GM19467 (cell line): ENCODE data around the gene GABRG3.

Experiments used
- ATAC-seq: cut with Tn5 transposase; IDR thresholded peaks from one replicate; pipeline ENCODE4 v1.9.1; 2021; ENCODE audit warnings: mild to moderate bottlenecking, moderate library complexity; ENCODE audit not compliant: unreplicated experiment

The GABRG3 gene

GRCh38 chr15:27396996-27397395 lies 426.0 kb downstream of the GABRG3 start:
- no peak for ATAC-seq

- no peak for ATAC-seq
Measured at GRCh38 chr15:27398631-27399161, 427.7 kb downstream of the GABRG3 start.

- ATAC-seq = no peak
Measured at GRCh38 chr15:27399241-27399640, 428.3 kb downstream of the GABRG3 start.

DNA sequence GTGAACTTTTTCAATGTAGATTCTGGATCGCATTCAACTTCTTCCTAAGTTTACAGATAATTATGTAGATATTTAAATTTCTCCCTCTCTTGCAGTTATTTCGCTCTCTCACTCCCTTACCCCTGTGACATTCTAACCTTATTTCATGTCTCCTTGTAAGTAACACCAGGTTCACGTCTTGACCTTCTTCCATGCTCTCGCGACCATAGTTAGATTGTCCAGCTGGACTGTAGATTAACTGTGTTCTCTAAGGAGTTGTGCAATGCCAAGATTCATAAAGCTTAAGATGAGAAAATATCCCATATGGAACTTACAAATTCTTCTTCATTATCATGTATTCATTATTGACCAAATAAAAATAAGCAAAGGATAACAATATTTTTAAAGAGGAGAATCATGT lies 430.5 kb downstream of the GABRG3 start:
- ATAC-seq = no peak

DNA sequence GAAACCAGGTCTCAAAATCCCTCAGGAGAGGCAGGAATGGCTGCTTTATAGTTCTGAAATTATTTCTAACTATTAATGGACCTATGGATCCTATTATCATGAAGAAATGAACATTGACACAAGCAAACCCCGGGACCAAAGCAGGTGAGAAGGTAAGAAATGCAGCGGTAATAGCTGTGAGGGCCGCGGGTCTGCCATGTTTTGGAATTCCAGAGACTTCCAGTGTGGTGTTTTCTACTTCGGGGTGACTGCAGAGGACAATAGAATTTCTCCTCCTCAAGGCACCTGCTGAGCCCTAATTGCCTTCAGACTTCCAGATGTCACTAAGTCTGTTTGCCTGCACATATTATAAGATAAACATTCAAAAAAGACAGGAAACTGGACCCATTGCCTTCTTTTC lies 437.4 kb downstream of the GABRG3 start:
- no peak for ATAC-seq

GRCh38 chr15:27410996-27411605 lies 440.1 kb downstream of the GABRG3 start:
- ATAC-seq = no peak

GRCh38 chr15:27412415-27412814 lies 441.4 kb downstream of the GABRG3 start:
- no peak for ATAC-seq

DNA sequence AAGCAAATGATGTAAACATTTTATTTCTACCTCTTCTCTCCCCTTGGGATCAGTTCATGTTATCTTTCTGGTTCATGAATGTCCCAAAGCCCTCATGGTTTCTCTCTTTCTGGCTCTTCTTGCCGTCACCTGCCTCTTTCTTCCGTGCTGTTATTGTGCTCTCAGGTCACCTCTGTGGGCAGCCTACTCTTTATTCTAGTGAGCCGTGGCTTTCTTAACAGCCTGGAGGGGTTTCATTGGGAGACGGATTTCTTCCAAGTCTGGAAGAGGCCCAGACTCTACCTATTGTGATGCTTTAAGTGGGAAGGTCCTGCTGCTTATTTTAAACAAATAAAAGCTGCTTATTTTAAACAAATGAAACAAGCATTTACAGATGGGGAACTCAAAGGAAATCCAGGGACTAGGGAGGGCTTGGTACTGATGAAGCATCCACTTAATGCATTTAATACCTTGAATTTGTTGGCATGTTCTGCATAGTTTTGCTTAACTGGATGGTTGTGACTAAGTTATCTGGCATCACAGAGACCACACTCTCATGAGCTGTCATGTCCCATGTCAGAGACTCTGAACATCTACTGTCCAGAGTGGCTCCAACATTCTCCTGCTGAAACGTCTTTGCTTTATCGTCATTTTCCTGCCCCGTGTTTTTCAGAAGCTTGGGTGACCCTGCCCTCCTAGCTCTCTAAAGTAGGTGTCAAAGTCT lies 443.3 kb downstream of the GABRG3 start:
- ATAC-seq = no peak

GRCh38 chr15:27418726-27419125 lies 447.7 kb downstream of the GABRG3 start:
- no peak for ATAC-seq

- no peak for ATAC-seq
Measured at GRCh38 chr15:27422997-27423396, 452.0 kb downstream of the GABRG3 start.

- ATAC-seq = no peak
Measured at GRCh38 chr15:27426805-27427204, 455.8 kb downstream of the GABRG3 start.

DNA sequence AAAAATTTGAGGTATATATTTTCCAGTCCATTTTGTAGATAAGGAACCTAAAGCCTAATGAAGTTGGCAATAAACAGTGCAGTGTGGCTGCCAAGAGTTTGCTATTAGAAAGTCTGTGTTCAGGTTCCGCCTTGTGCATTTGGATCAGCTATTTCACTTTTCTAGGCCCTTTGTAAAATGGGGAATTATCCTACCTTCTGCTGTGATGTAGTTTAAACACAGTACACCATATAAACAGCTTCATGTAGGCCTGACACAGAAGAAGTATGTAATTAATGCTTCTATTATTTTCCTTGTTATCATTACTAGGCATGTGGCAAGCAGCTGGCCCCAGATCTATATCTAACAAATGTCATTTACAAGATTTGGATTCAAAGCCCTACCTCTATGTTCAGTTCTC lies 456.3 kb downstream of the GABRG3 start:
- ATAC-seq = no peak

GRCh38 chr15:27428151-27428550 lies 457.2 kb downstream of the GABRG3 start:
- ATAC-seq = no peak

- no peak for ATAC-seq
Measured at GRCh38 chr15:27429577-27429976, 458.6 kb downstream of the GABRG3 start.

DNA sequence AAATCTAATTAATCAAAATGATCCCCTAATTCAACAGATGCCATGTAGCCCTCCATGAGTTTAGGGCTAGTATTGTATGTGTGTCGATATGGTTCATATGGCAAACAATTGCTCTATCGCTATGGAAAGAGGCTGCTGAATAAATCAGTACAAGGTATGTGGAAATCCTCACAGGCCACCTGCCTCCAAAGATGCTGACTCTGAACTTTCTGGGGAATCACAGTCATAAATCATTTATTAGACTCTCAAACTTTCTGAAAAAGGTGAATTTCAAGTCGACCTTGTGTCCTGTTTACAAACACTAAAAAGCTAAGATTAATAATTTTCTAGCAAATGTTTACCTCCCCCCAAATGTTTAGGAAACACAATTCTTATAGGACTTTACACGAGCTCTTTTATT lies 462.6 kb downstream of the GABRG3 start:
- ATAC-seq = no peak

GRCh38 chr15:27438403-27439375 lies 467.7 kb downstream of the GABRG3 start:
- no peak for ATAC-seq

DNA sequence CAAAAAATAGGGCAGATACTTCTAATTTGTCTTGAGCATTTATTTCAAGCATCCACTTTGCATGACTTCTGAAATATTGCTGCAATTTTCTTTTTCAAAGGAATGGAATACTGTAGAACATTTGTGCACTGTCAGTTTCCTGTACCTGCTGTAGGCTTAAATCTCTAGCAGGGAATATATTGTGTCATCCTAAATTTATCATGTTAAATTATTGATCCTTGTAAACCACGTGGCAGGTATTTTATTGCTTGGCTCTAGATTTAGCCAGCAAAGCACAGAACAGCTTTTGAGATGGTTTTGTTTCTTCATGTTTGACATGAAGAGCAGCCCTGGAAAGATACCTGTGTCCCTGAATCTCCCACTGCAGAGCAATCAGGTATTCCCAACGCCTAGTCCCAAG lies 470.1 kb downstream of the GABRG3 start:
- ATAC-seq = no peak

DNA sequence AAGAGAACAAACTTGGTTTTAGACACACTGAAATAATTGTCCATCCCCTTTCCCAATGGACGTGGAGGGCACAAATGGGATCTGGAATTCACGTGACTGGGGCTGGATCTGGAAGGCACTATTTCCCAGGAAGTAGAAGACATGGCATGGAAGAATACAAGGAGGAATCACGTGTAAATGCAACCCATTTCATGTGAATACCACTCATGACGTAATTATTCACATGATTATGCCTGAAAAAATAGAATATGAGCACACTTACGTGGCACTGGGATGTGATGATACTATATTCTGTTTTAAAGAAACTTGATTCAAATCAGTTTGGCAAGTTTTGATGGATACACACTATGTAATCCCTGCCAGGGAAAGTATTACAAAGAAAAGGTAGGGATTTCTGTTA lies 477.3 kb downstream of the GABRG3 start:
- no peak for ATAC-seq

DNA sequence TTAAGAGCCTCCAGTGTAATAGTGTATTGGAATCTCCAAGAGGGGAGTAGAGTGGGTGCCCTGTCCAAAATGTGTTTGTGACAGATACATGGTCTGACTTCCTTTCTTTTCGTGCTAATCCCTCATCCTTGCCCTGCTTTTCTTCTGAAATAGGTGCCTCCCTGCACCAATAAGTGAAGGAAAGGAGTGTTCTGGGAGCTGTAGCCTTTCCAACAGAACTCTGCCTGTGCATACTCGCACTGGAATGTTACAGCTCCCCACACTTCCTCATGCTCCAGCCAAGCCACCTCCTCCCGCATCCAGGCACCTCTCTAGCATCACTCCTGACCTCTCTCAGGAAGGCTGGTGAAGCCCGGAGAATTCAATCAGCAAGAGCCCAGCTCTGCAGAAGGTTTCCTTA lies 478.0 kb downstream of the GABRG3 start:
- no peak for ATAC-seq

DNA sequence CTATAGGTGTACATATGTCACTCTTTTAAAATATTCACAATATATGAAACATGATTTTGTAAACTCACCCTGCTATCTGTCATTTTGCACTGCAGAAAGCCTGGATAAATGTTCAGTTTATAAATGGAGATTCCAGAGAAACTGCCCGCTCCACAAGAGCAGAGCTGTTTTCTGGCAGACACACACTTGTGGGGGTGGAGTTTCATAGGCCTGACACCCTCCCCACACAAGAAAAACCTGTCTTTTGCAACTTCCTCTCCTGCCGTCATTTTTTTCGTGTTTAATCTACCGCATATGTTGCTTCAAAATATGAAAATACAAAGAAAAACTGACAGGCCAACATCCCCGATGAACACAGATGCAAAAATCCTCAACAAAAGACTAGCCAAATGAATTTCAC lies 479.0 kb downstream of the GABRG3 start:
- no peak for ATAC-seq

DNA sequence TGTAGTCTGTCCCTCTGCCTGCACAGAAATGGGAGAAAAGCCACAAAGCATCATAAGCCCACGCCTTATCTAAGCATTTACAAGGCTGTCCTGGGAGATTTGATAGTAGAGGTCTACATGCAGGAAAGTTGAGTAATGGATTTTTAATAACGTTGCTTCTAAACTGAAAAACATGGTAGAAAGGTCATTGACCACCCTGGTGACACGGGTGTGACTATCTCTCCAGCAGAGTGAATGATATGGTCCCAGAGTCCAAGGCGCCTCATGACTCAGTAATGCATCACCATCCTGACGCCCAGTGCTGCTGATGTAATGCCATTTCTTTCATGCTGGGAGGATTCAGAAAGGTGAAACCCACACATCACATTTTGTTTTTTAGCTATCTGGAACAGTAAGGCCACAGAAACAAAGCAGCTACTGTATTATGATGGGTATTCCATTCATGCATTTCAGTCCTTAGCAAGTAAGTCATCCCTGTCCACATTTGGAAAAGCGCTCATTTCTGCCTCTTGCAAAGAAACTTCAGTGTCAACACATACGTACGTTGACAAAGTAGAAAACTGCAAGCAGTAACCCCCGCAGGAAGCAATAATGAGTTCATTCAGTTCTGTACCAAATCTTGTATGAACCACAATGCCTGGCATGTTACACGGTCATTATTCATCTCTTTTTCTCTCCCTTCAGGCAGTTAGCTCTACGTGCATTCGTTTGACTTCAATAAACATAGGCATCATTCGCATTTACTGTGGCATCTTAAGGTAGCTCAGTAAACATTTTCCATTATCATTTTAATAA lies 483.5 kb downstream of the GABRG3 start:
- no peak for ATAC-seq
